Measurements from ENCODE around the gene C1orf50. TPM values are rescaled to one million over a fixed set of nuclear protein-coding genes. Genes with fewer than 3 reads are reported as not detected.
A peak's percentile ranks its signal among the peaks of the same experiment; 100 is the strongest.
"Not testable (repeated sequence)": the region's sequence is repeated elsewhere in the genome, so short reads cannot be mapped to it uniquely, and the experiment has no call there.

The C1orf50 gene
- total and polyA plus RNA-seq, 4 donors = 1.6 to 10.6 (median 6.1) TPM

DNA sequence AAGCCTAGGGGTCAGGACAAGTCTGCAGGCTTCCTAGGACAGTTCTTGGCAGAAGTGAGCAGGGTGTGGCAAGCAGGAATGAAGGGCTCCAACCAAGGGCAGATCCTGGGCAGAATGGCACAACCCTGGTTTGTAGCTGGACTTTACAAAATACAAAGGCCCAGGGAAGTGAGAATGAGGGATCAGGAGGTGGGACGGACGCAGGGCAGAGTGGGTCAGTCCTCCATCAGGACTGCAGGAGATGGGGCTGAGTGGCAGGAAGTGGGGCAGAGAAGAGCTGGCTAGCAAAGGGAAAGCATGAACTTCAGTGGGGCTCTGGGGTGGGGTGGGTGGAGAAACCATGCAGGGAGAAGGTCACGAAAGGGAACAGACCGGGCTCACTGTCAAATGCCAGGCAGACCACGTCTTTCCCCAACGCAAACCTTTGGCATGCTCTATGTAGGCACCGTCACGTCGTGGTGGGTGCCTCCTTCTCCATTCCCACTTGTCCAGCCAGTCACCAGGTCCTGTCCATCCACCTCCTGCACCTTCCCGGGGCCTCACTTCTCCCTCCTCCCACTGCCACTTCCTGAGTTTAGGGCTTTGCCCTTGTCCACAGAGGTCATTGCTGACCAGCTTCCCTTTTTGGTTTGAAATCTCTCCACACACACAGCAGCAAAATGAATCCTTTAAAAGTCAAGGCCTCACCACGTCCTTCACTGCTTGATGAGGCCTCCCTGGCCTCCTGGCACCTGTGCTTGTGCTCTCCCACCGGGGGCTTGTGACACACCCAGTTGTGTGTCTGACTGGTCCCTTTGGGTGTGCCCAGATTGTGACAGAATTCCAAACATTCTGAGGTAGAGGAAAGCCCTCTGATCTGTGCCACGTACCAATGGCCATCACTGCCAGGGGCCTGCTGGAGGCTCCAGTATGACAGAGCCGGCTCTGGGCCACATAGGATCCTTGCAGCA lies 18.3 kb upstream of the C1orf50 start:
- intact Hi-C loops (cut with DNase I) = loop anchor here (5.0 to 10.0 kb wide), 3 partner anchors 174 to 404 kb away; no protein-coding TSS in a partner anchor
- H3K27me3 ChIP-seq (ENCODE audit: control insufficient read depth in 1 of 2, insufficient read depth in 2 of 2, low read length in 1 of 2) = no peaks in the 10 kb centered on the region
- no peaks in the 10 kb centered on the region for H3K9me3 ChIP-seq (ENCODE audit: control insufficient read depth, low read length)
- DNase-seq (no peak), ATAC-seq (ENCODE audit: low FRiP score) (no peak)
- WGBS, 2 donors = 77 to 80% methylated on average over 14 of the region's 14 CpGs
- no peak overlapping the region for H3K27ac ChIP-seq (ENCODE audit: low read depth in 1 of 2, low read length in 2 of 2)
- H3K36me3 ChIP-seq (ENCODE audit: control insufficient read depth in 1 of 2, insufficient read depth in 2 of 2, low read length in 1 of 2) = peaks cover 4 to 8% of the 10 kb centered on the region in 2 donors
- H3K4me1 ChIP-seq (ENCODE audit: control insufficient read depth in 1 of 2, insufficient read depth in 2 of 2, low read length in 2 of 2) = no peaks in the 10 kb centered on the region
- H3K4me3 ChIP-seq (ENCODE audit: low read length in 2 of 2) = no peak overlapping the region

GRCh38 chr1:42750041-42750440 lies 17.0 kb upstream of the C1orf50 start:
- DNase-seq (no peak), ATAC-seq (ENCODE audit: low FRiP score) (no peak)
- Histone ChIP-seq H3K9me3 (ENCODE audit: control insufficient read depth, low read length) (no peaks in the 10 kb centered on the region), H3K27ac (ENCODE audit: low read depth in 1 of 2, low read length in 2 of 2) (no peak overlapping the region), H3K4me3 (ENCODE audit: low read length in 2 of 2) (no peak overlapping the region), H3K36me3 (ENCODE audit: control insufficient read depth in 1 of 2, insufficient read depth in 2 of 2, low read length in 1 of 2) (peaks cover 4 to 12% of the 10 kb centered on the region in 2 donors), H3K4me1 (ENCODE audit: control insufficient read depth in 1 of 2, insufficient read depth in 2 of 2, low read length in 2 of 2) (no peaks in the 10 kb centered on the region), H3K27me3 (ENCODE audit: control insufficient read depth in 1 of 2, insufficient read depth in 2 of 2, low read length in 1 of 2) (no peaks in the 10 kb centered on the region)
- WGBS, 2 donors = 88 to 89% methylated on average over 12 of the region's 12 CpGs
- intact Hi-C loops (cut with DNase I) = loop anchor here in 1 of 2 donors (10.0 kb wide), 1 partner anchor 165 kb away; no protein-coding TSS in a partner anchor

- not testable (repeated sequence) for DNase-seq; H3K4me3 ChIP-seq (ENCODE audit: low read length in 2 of 2); H3K4me1 ChIP-seq (ENCODE audit: control insufficient read depth in 1 of 2, insufficient read depth in 2 of 2, low read length in 2 of 2); H3K9me3 ChIP-seq (ENCODE audit: control insufficient read depth, low read length); H3K27ac ChIP-seq (ENCODE audit: low read depth in 1 of 2, low read length in 2 of 2); H3K27me3 ChIP-seq (ENCODE audit: control insufficient read depth in 1 of 2, insufficient read depth in 2 of 2, low read length in 1 of 2); ATAC-seq (ENCODE audit: low FRiP score)
- H3K36me3 ChIP-seq (ENCODE audit: control insufficient read depth in 1 of 2, insufficient read depth in 2 of 2, low read length in 1 of 2) = peaks cover 4 to 14% of the 10 kb centered on the region in 2 donors
- intact Hi-C loops (cut with DNase I) = loop anchor here in 1 of 2 donors (10.0 kb wide), 1 partner anchor 167 kb away; no protein-coding TSS in a partner anchor
- 91 to 92% methylated on average over 7 to 8 of the region's 8 CpGs for WGBS, 2 donors
Measured at GRCh38 chr1:42751511-42752070, 15.5 kb upstream of the C1orf50 start.

GRCh38 chr1:42752284-42752683 lies 14.8 kb upstream of the C1orf50 start:
- 94% methylated on average over 6 of the region's 6 CpGs for WGBS, 2 donors
- intact Hi-C loops (cut with DNase I) = loop anchor here in 1 of 2 donors (10.0 kb wide), 1 partner anchor 167 kb away; no protein-coding TSS in a partner anchor
- no peaks in the 10 kb centered on the region for H3K27me3 ChIP-seq (ENCODE audit: control insufficient read depth in 1 of 2, insufficient read depth in 2 of 2, low read length in 1 of 2)
- peaks cover 6 to 14% of the 10 kb centered on the region in 2 donors for H3K36me3 ChIP-seq (ENCODE audit: control insufficient read depth in 1 of 2, insufficient read depth in 2 of 2, low read length in 1 of 2)
- no peak overlapping the region for H3K27ac ChIP-seq (ENCODE audit: low read depth in 1 of 2, low read length in 2 of 2)
- ATAC-seq (ENCODE audit: low FRiP score) (no peak), DNase-seq (no peak)
- no peaks in the 10 kb centered on the region for H3K4me1 ChIP-seq (ENCODE audit: control insufficient read depth in 1 of 2, insufficient read depth in 2 of 2, low read length in 2 of 2)
- H3K9me3 ChIP-seq (ENCODE audit: control insufficient read depth, low read length) = no peaks in the 10 kb centered on the region
- H3K4me3 ChIP-seq (ENCODE audit: low read length in 2 of 2) = no peak overlapping the region

GRCh38 chr1:42753070-42753469 lies 14.0 kb upstream of the C1orf50 start:
- Histone ChIP-seq H3K27me3 (ENCODE audit: control insufficient read depth in 1 of 2, insufficient read depth in 2 of 2, low read length in 1 of 2) (no peaks in the 10 kb centered on the region), H3K4me1 (ENCODE audit: control insufficient read depth in 1 of 2, insufficient read depth in 2 of 2, low read length in 2 of 2) (no peaks in the 10 kb centered on the region), H3K9me3 (ENCODE audit: control insufficient read depth, low read length) (no peaks in the 10 kb centered on the region), H3K27ac (ENCODE audit: low read depth in 1 of 2, low read length in 2 of 2) (no peak overlapping the region), H3K36me3 (ENCODE audit: control insufficient read depth in 1 of 2, insufficient read depth in 2 of 2, low read length in 1 of 2) (peaks cover 8 to 14% of the 10 kb centered on the region in 2 donors), H3K4me3 (ENCODE audit: low read length in 2 of 2) (no peak overlapping the region)
- WGBS, 2 donors = 68 to 75% methylated on average over 1 of the region's 1 CpG
- ATAC-seq (ENCODE audit: low FRiP score) = no peak
- DNase-seq = no peak
- intact Hi-C loops (cut with DNase I) = loop anchor here in 1 of 2 donors (10.0 kb wide), 1 partner anchor 168 kb away; no protein-coding TSS in a partner anchor

- no peak for ATAC-seq (ENCODE audit: low FRiP score)
- H3K27ac ChIP-seq (ENCODE audit: low read depth in 1 of 2, low read length in 2 of 2) = no peak overlapping the region
Measured at GRCh38 chr1:42756956-42757891, 9.8 kb upstream of the C1orf50 start.

DNA sequence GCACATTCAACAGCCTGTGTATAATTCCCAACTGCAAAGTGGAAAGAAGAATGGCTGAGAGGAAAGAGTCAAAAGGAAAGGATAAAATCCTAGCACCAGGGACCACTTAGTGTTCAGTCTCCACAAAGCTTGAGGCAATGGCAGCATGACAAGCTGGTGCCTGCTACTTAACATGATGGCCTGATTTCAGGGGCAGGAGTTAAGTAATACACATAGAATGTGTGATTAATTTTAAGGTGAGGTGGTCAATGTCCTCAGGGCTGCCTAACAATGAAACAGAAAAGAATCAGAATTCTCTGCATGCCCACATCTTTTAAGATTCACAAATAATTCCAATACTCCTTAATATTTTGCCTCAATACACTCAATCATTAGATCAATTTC lies 9.2 kb upstream of the C1orf50 start:
- Histone ChIP-seq H3K9me3 (ENCODE audit: control insufficient read depth, low read length) (no peaks in the 10 kb centered on the region), H3K27ac (ENCODE audit: low read depth in 1 of 2, low read length in 2 of 2) (no peak overlapping the region), H3K36me3 (ENCODE audit: control insufficient read depth in 1 of 2, insufficient read depth in 2 of 2, low read length in 1 of 2) (peaks cover 4 to 14% of the 10 kb centered on the region in 2 donors), H3K4me1 (ENCODE audit: control insufficient read depth in 1 of 2, insufficient read depth in 2 of 2, low read length in 2 of 2) (no peaks in the 10 kb centered on the region), H3K27me3 (ENCODE audit: control insufficient read depth in 1 of 2, insufficient read depth in 2 of 2, low read length in 1 of 2) (no peaks in the 10 kb centered on the region), H3K4me3 (ENCODE audit: low read length in 2 of 2) (no peak overlapping the region)
- intact Hi-C loops (cut with DNase I) = loop anchor here in 1 of 2 donors (10.0 kb wide), 1 partner anchor 173 kb away; no protein-coding TSS in a partner anchor
- DNase-seq (no peak), ATAC-seq (ENCODE audit: low FRiP score) (no peak)

More at GRCh38 chr1:42756956-42757891, 9.8 kb upstream of the C1orf50 start:
- intact Hi-C loops (cut with DNase I) = loop anchor here in 1 of 2 donors (10.0 kb wide), 1 partner anchor 172 kb away; no protein-coding TSS in a partner anchor
- no peaks in the 10 kb centered on the region for H3K4me1 ChIP-seq (ENCODE audit: control insufficient read depth in 1 of 2, insufficient read depth in 2 of 2, low read length in 2 of 2)
- no peaks in the 10 kb centered on the region for H3K27me3 ChIP-seq (ENCODE audit: control insufficient read depth in 1 of 2, insufficient read depth in 2 of 2, low read length in 1 of 2)
- H3K9me3 ChIP-seq (ENCODE audit: control insufficient read depth, low read length) = no peaks in the 10 kb centered on the region
- DNase-seq = peak in 1 of 2 donors; percentile 31
- H3K4me3 ChIP-seq (ENCODE audit: low read length in 2 of 2) = no peak overlapping the region
- peaks cover 8 to 14% of the 10 kb centered on the region in 2 donors for H3K36me3 ChIP-seq (ENCODE audit: control insufficient read depth in 1 of 2, insufficient read depth in 2 of 2, low read length in 1 of 2)
- WGBS, 2 donors = 71% methylated on average over 17 of the region's 17 CpGs

DNA sequence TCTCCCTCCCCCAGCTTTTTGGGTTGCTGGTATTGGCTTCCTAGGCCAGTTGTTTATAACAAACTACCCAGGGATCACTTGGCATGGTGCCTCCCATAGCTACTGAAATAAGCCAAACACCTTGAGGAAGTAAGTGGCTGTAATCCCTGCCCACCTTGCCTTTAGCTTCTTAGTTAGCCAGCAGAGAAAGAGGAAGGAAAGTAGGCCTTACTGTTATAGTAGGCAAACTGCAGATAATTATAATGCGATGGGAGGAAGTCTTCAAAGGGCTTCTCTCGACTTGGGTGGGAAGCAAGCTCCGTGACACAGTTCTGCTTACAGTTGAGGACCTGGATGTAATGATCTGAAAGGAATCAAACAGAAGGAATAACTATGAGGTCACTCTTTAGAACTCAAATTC lies 8.4 kb upstream of the C1orf50 start:
- no peak overlapping the region for H3K4me3 ChIP-seq (ENCODE audit: low read length in 2 of 2)
- H3K4me1 ChIP-seq (ENCODE audit: control insufficient read depth in 1 of 2, insufficient read depth in 2 of 2, low read length in 2 of 2) = no peaks in the 10 kb centered on the region
- ATAC-seq (ENCODE audit: low FRiP score) (no peak), DNase-seq (no peak)
- H3K9me3 ChIP-seq (ENCODE audit: control insufficient read depth, low read length) = no peaks in the 10 kb centered on the region
- H3K27me3 ChIP-seq (ENCODE audit: control insufficient read depth in 1 of 2, insufficient read depth in 2 of 2, low read length in 1 of 2) = no peaks in the 10 kb centered on the region
- 83 to 86% methylated on average over 3 of the region's 3 CpGs for WGBS, 2 donors
- intact Hi-C loops (cut with DNase I) = loop anchor here in 1 of 2 donors (10.0 kb wide), 1 partner anchor 174 kb away; no protein-coding TSS in a partner anchor
- H3K27ac ChIP-seq (ENCODE audit: low read depth in 1 of 2, low read length in 2 of 2) = no peak overlapping the region
- peaks cover 4 to 14% of the 10 kb centered on the region in 2 donors for H3K36me3 ChIP-seq (ENCODE audit: control insufficient read depth in 1 of 2, insufficient read depth in 2 of 2, low read length in 1 of 2)
